ENCODE data around the gene FAM228B.
"Not testable (repeated sequence)": the region's sequence is repeated elsewhere in the genome, so short reads cannot be mapped to it uniquely, and the experiment has no call there.

The FAM228B gene

GRCh38 chr2:24104110-24104650 lies 19.1 kb upstream of the FAM228B start:
- no peak for DNase-seq

GRCh38 chr2:24104906-24105305 lies 18.4 kb upstream of the FAM228B start:
- DNase-seq, result no peak

- no peak for DNase-seq
These were observed 17.5 kb upstream of the FAM228B start for GRCh38 chr2:24105816-24106215.

- no peak for DNase-seq
These were observed 16.5 kb upstream of the FAM228B start for GRCh38 chr2:24106786-24107185.

GRCh38 chr2:24107336-24107735 lies 15.9 kb upstream of the FAM228B start:
- no peak for DNase-seq

- DNase-seq, result not testable (repeated sequence)
These were observed 13.8 kb upstream of the FAM228B start for GRCh38 chr2:24109431-24109830.

- no peak for DNase-seq
These were observed 12.5 kb upstream of the FAM228B start for GRCh38 chr2:24110660-24111303.

- no peak for DNase-seq
These were observed 11.8 kb upstream of the FAM228B start for GRCh38 chr2:24111407-24111901.

- DNase-seq, result no peak
These were observed 8.2 kb upstream of the FAM228B start for GRCh38 chr2:24115057-24115456.

- no peak for DNase-seq
These were observed 5.4 kb upstream of the FAM228B start for GRCh38 chr2:24117902-24118301.

GRCh38 chr2:24121066-24121465 lies 2.2 kb upstream of the FAM228B start:
- DNase-seq, result no peak

- no peak for DNase-seq
These were observed 1.8 kb upstream of the FAM228B start for GRCh38 chr2:24121469-24121868.

GRCh38 chr2:24122366-24123194 lies 689 bp upstream of the FAM228B start:
- no peak for DNase-seq

GRCh38 chr2:24123922-24124580 lies 782 bp downstream of the FAM228B start:
- DNase-seq, result no peak

GRCh38 chr2:24125956-24126355 lies 2.7 kb downstream of the FAM228B start:
- no peak for DNase-seq

GRCh38 chr2:24132543-24132942 lies 9.3 kb downstream of the FAM228B start:
- no peak for DNase-seq

GRCh38 chr2:24140305-24140704 lies 17.0 kb downstream of the FAM228B start:
- not testable (repeated sequence) for DNase-seq

- no peak for DNase-seq
These were observed 24.1 kb downstream of the FAM228B start for GRCh38 chr2:24147364-24147763.

GRCh38 chr2:24152413-24153197 lies 29.3 kb downstream of the FAM228B start:
- no peak for DNase-seq

GRCh38 chr2:24153478-24153877 lies 30.2 kb downstream of the FAM228B start:
- no peak for DNase-seq

- DNase-seq, result no peak
These were observed 34.9 kb downstream of the FAM228B start for GRCh38 chr2:24158131-24158530.

- no peak for DNase-seq
These were observed 36.4 kb downstream of the FAM228B start for GRCh38 chr2:24159708-24160107.

- DNase-seq, result no peak
These were observed 37.5 kb downstream of the FAM228B start for GRCh38 chr2:24160761-24161160.

Measured in hematopoietic multipotent progenitor cell treated with erythropoietin and hydrocortisone succinate and interleukin-3 and kit ligand, for 4 days (in vitro differentiated cells).